Gastrocnemius medialis (tissue), 4 donors: ENCODE measurements around the gene ADCY7.

Experiments
- CTCF ChIP-seq, 5 experiments: fragments of 450-650 bp in 3 of 5; fragments of 200-600 bp in 2 of 5; sonication (generic) in 2 of 5; IDR thresholded peaks in 4 of 5; conservative IDR thresholded peaks in 1 of 5; 1 replicate in 4 of 5; 2 replicates in 1 of 5; pipeline ENCODE4 v1.5.1; 2016 to 2019; ENCODE audit warnings: antibody characterized with exemption in 5 of 5, mild to moderate bottlenecking in 3 of 5, moderate library complexity in 3 of 5
- POLR2A ChIP-seq, 2 donors: fragments of 450-650 bp; IDR thresholded peaks; one replicate each; pipeline ENCODE4 v1.6.1; 2017; ENCODE audit warnings: antibody characterized with exemption in 2 of 2, mild to moderate bottlenecking in 2 of 2, moderate library complexity in 2 of 2

DNA sequence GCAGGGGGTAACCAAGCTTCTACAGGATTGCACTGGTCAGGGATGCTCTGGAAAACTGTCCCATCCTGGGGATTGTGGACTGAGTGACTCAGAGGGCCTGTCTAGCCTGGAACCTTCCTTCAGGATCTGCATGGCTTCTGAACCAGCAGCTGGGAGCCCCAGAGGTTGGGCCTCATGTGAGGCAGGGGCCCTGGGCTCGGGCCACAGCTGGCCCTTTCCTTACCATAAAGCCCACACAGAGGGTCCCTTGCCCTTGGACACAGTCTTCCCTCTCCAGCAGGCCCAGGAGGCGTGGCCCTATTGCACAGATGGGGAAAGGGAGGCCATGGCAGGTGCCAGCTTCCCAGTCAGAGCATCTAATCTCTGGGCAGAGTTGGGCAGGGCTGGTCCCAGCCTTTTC, 30.5 kb downstream of the ADCY7 start:
- TF ChIP-seq CTCF (IDR thresholded peaks at IDR 0.05 in 4 of 5, conservative IDR thresholded peaks at IDR 0.05 in 1 of 5) (no peak), POLR2A (IDR thresholded peaks at IDR 0.05) (no peak)
